Measurements from ENCODE around the gene CASQ2. TPM values are rescaled to one million over a fixed set of nuclear protein-coding genes. Genes with fewer than 3 reads are reported as not detected.

The CASQ2 gene
- total RNA-seq, 1 donor from 2014 or later: not detected

- Mint-ChIP-seq H3K4me3 (no peak overlapping the region), H3K27ac (peak overlapping the region; percentile 66), H3K27me3 (no peaks in the 10 kb centered on the region), H3K36me3 (no peaks in the 10 kb centered on the region), H3K9me3 (peaks cover 7% of the 10 kb centered on the region), H3K4me1 (ENCODE audit: unreplicated experiment) (peaks cover 8% of the 10 kb centered on the region)
- DNase-seq (ENCODE audit: extremely low spot score, unreplicated experiment): no peak
- no peak for TF ChIP-seq CTCF (conservative IDR thresholded peaks at IDR 0.05)
Measured at GRCh38 chr1:115791816-115792215, 23.3 kb upstream of the CASQ2 start.

GRCh38 chr1:115790846-115791245, 22.3 kb upstream of the CASQ2 start:
- H3K27me3 Mint-ChIP-seq: no peaks in the 10 kb centered on the region

GRCh38 chr1:115790356-115790755, 21.8 kb upstream of the CASQ2 start:
- TF ChIP-seq CTCF (conservative IDR thresholded peaks at IDR 0.05): no peak
- H3K36me3 Mint-ChIP-seq: no peaks in the 10 kb centered on the region
- no peaks in the 10 kb centered on the region for H3K27me3 Mint-ChIP-seq
- no peak for DNase-seq (ENCODE audit: extremely low spot score, unreplicated experiment)
- peaks cover 5% of the 10 kb centered on the region for H3K4me1 Mint-ChIP-seq (ENCODE audit: unreplicated experiment)
- H3K27ac Mint-ChIP-seq: no peak overlapping the region
- no peak overlapping the region for H3K4me3 Mint-ChIP-seq
- peaks cover 7% of the 10 kb centered on the region for H3K9me3 Mint-ChIP-seq

More at GRCh38 chr1:115790846-115791245, 22.3 kb upstream of the CASQ2 start:
- Mint-ChIP-seq H3K9me3 (peaks cover 7% of the 10 kb centered on the region), H3K4me3 (no peak overlapping the region), H3K4me1 (ENCODE audit: unreplicated experiment) (peaks cover 7% of the 10 kb centered on the region), H3K36me3 (no peaks in the 10 kb centered on the region), H3K27ac (no peak overlapping the region)
- TF ChIP-seq CTCF (conservative IDR thresholded peaks at IDR 0.05): no peak
- DNase-seq (ENCODE audit: extremely low spot score, unreplicated experiment): no peak

- no peak for TF ChIP-seq CTCF (conservative IDR thresholded peaks at IDR 0.05)
- Mint-ChIP-seq H3K36me3 (no peaks in the 10 kb centered on the region), H3K4me3 (no peak overlapping the region), H3K27me3 (no peaks in the 10 kb centered on the region), H3K4me1 (ENCODE audit: unreplicated experiment) (no peaks in the 10 kb centered on the region), H3K27ac (peak overlapping the region; percentile 96), H3K9me3 (peaks cover 1% of the 10 kb centered on the region)
- DNase-seq (ENCODE audit: extremely low spot score, unreplicated experiment): no peak
Measured at GRCh38 chr1:115783311-115783710, 14.8 kb upstream of the CASQ2 start.

- no peaks in the 10 kb centered on the region for H3K36me3 Mint-ChIP-seq
- no peak for DNase-seq (ENCODE audit: extremely low spot score, unreplicated experiment)
Measured at GRCh38 chr1:115782571-115783281, 14.2 kb upstream of the CASQ2 start.

More at GRCh38 chr1:115782571-115783281, 14.2 kb upstream of the CASQ2 start:
- Mint-ChIP-seq H3K27me3 (no peaks in the 10 kb centered on the region), H3K4me1 (ENCODE audit: unreplicated experiment) (no peaks in the 10 kb centered on the region), H3K4me3 (peak overlapping the region; percentile 24), H3K9me3 (no peaks in the 10 kb centered on the region), H3K27ac (peak overlapping the region; percentile 96)
- no peak for TF ChIP-seq CTCF (conservative IDR thresholded peaks at IDR 0.05)

All from type B pancreatic cell (in vitro differentiated cells).